ENCODE results near the gene BICC1. TPM values are rescaled to one million over a fixed set of nuclear protein-coding genes. Genes with fewer than 3 reads are reported as not detected.

Gene BICC1
- total RNA-seq, 4 donors from 2014 or later: 4.7 to 29.7 (median 18.0) TPM

GRCh38 chr10:58502956-58503355, 9.7 kb upstream of the BICC1 start:
- Histone ChIP-seq H3K4me1 (no peaks in the 10 kb centered on the region), H3K4me3 (no peak overlapping the region), H3K9me3 (no peaks in the 10 kb centered on the region), H3K27ac (no peak overlapping the region), H3K36me3 (no peaks in the 10 kb centered on the region), H3K27me3 (no peaks in the 10 kb centered on the region)
- ATAC-seq (no peak), DNase-seq (no peak)
- intact Hi-C loops (cut with DNase I; ENCODE audit: low total_unique reads) (no loop called here), in situ Hi-C loops (cut with MboI; ENCODE audit: low sequenced_read_pairs in 4 of 4) (no loop called here)
- no peak for TF ChIP-seq POLR2A (IDR thresholded peaks at IDR 0.05)
- TF ChIP-seq CTCF (IDR thresholded peaks at IDR 0.05 in 4 of 5, conservative IDR thresholded peaks at IDR 0.05 in 1 of 5): no peak

GRCh38 chr10:58508316-58508715, 4.4 kb upstream of the BICC1 start:
- DNase-seq: no peak
- in situ Hi-C loops (cut with MboI; ENCODE audit: low sequenced_read_pairs in 4 of 4): no loop called here
- Histone ChIP-seq H3K27me3 (no peaks in the 10 kb centered on the region), H3K4me1 (no peaks in the 10 kb centered on the region), H3K9me3 (no peaks in the 10 kb centered on the region), H3K36me3 (no peaks in the 10 kb centered on the region), H3K27ac (no peak overlapping the region), H3K4me3 (no peak overlapping the region)
- intact Hi-C loops (cut with DNase I; ENCODE audit: low total_unique reads): no loop called here
- TF ChIP-seq CTCF (IDR thresholded peaks at IDR 0.05 in 4 of 5, conservative IDR thresholded peaks at IDR 0.05 in 1 of 5) (no peak), POLR2A (IDR thresholded peaks at IDR 0.05) (no peak)
- no peak for ATAC-seq

- ATAC-seq (no peak), DNase-seq (peak; percentile 6 to 23)
- H3K9me3 ChIP-seq: no peaks in the 10 kb centered on the region
- H3K4me3 ChIP-seq: peak overlapping the region; percentile 45 to 71 (median 54)
- no peaks in the 10 kb centered on the region for H3K27me3 ChIP-seq
- TF ChIP-seq POLR2A (IDR thresholded peaks at IDR 0.05): no peak
- no peak for TF ChIP-seq CTCF (IDR thresholded peaks at IDR 0.05 in 4 of 5, conservative IDR thresholded peaks at IDR 0.05 in 1 of 5)
- H3K4me1 ChIP-seq: peaks cover 4 to 7% of the 10 kb centered on the region in 2 donors
- in situ Hi-C loops (cut with MboI; ENCODE audit: low sequenced_read_pairs in 4 of 4): loop anchor here in 1 of 4 donors (10.0 kb wide), 1 partner anchor 133 kb away; no protein-coding TSS in a partner anchor
- peak overlapping the region; percentile 30 to 74 (median 49) for H3K27ac ChIP-seq
- no peaks in the 10 kb centered on the region for H3K36me3 ChIP-seq
- intact Hi-C loops (cut with DNase I; ENCODE audit: low total_unique reads): loop anchor here (5.0 to 10.0 kb wide), 3 partner anchors 97 to 270 kb away; partner anchors contain the start of gene UBE2D1
These were observed 744 bp upstream of the BICC1 start for GRCh38 chr10:58511765-58512490.

GRCh38 chr10:58513188-58514110, 777 bp downstream of the BICC1 start:
- H3K27me3 ChIP-seq: no peaks in the 10 kb centered on the region
- DNase-seq: peak; percentile 81 to 82
- intact Hi-C loops (cut with DNase I; ENCODE audit: low total_unique reads): loop anchor here (1.0 to 10.0 kb wide), 4 partner anchors 99 to 269 kb away; partner anchors contain the start of gene UBE2D1

More at GRCh38 chr10:58513188-58514110, 777 bp downstream of the BICC1 start:
- TF ChIP-seq CTCF (IDR thresholded peaks at IDR 0.05 in 4 of 5, conservative IDR thresholded peaks at IDR 0.05 in 1 of 5) (no peak), POLR2A (IDR thresholded peaks at IDR 0.05) (peak; percentile 31 to 67)
- H3K4me1 ChIP-seq: peaks cover 8 to 12% of the 10 kb centered on the region in 2 donors
- in situ Hi-C loops (cut with MboI; ENCODE audit: low sequenced_read_pairs in 4 of 4): loop anchor here in 1 of 4 donors (10.0 kb wide), 1 partner anchor 131 kb away; no protein-coding TSS in a partner anchor
- peak; percentile 64 to 72 for ATAC-seq
- no peaks in the 10 kb centered on the region for H3K36me3 ChIP-seq
- peak overlapping the region; percentile 82 to 86 (median 84) for H3K27ac ChIP-seq
- no peaks in the 10 kb centered on the region for H3K9me3 ChIP-seq
- H3K4me3 ChIP-seq: peak overlapping the region; percentile 64 to 76 (median 71)
